ENCODE results near the gene AFF2.

The AFF2 gene

GRCh38 chrX:148574237-148574973 is 74.0 kb downstream of the AFF2 start:
- FAIRE-seq (no peak), DNase-seq (ENCODE audit: extremely low spot score, insufficient read length, low read depth) (no peak)

GRCh38 chrX:148576396-148576795 is 76.0 kb downstream of the AFF2 start:
- FAIRE-seq (no peak), DNase-seq (ENCODE audit: extremely low spot score, insufficient read length, low read depth) (no peak)

GRCh38 chrX:148577741-148578140 is 77.3 kb downstream of the AFF2 start:
- no peak for DNase-seq (ENCODE audit: extremely low spot score, insufficient read length, low read depth)
- no peak for FAIRE-seq

- FAIRE-seq (no peak), DNase-seq (ENCODE audit: extremely low spot score, insufficient read length, low read depth) (no peak)
Measured at GRCh38 chrX:148580016-148580415, 79.6 kb downstream of the AFF2 start.

- no peak for DNase-seq (ENCODE audit: extremely low spot score, insufficient read length, low read depth)
- FAIRE-seq, result no peak
Measured at GRCh38 chrX:148582353-148582752, 81.9 kb downstream of the AFF2 start.

- no peak for DNase-seq (ENCODE audit: extremely low spot score, insufficient read length, low read depth)
Measured at GRCh38 chrX:148588649-148589310, 88.4 kb downstream of the AFF2 start.

GRCh38 chrX:148592595-148592994 is 92.2 kb downstream of the AFF2 start:
- no peak for DNase-seq (ENCODE audit: extremely low spot score, insufficient read length, low read depth)
- FAIRE-seq, result no peak

More at GRCh38 chrX:148588649-148589310, 88.4 kb downstream of the AFF2 start:
- FAIRE-seq, result no peak

- no peak for DNase-seq (ENCODE audit: extremely low spot score, insufficient read length, low read depth)
- FAIRE-seq, result no peak
Measured at GRCh38 chrX:148593146-148593545, 92.7 kb downstream of the AFF2 start.

GRCh38 chrX:148593987-148594386 is 93.6 kb downstream of the AFF2 start:
- no peak for DNase-seq (ENCODE audit: extremely low spot score, insufficient read length, low read depth)

GRCh38 chrX:148599404-148599803 is 99.0 kb downstream of the AFF2 start:
- FAIRE-seq (no peak), DNase-seq (ENCODE audit: extremely low spot score, insufficient read length, low read depth) (no peak)

More at GRCh38 chrX:148593987-148594386, 93.6 kb downstream of the AFF2 start:
- no peak for FAIRE-seq

GRCh38 chrX:148600131-148600530 is 99.7 kb downstream of the AFF2 start:
- DNase-seq (ENCODE audit: extremely low spot score, insufficient read length, low read depth), result no peak
- no peak for FAIRE-seq

GRCh38 chrX:148600581-148600980 is 100.2 kb downstream of the AFF2 start:
- DNase-seq (ENCODE audit: extremely low spot score, insufficient read length, low read depth), result no peak
- no peak for FAIRE-seq

GRCh38 chrX:148601034-148601433 is 100.6 kb downstream of the AFF2 start:
- FAIRE-seq (no peak), DNase-seq (ENCODE audit: extremely low spot score, insufficient read length, low read depth) (no peak)

- FAIRE-seq (peak; percentile 80), DNase-seq (ENCODE audit: extremely low spot score, insufficient read length, low read depth) (no peak)
Measured at GRCh38 chrX:148609515-148610327, 109.3 kb downstream of the AFF2 start.

GRCh38 chrX:148610328-148610698 is 109.9 kb downstream of the AFF2 start:
- no peak for DNase-seq (ENCODE audit: extremely low spot score, insufficient read length, low read depth)
- peak; percentile 52 for FAIRE-seq

- FAIRE-seq (peak; percentile 9), DNase-seq (ENCODE audit: extremely low spot score, insufficient read length, low read depth) (no peak)
Measured at GRCh38 chrX:148611993-148612392, 111.6 kb downstream of the AFF2 start.

GRCh38 chrX:148612431-148612830 is 112.0 kb downstream of the AFF2 start:
- FAIRE-seq (no peak), DNase-seq (ENCODE audit: extremely low spot score, insufficient read length, low read depth) (no peak)

GRCh38 chrX:148613636-148614035 is 113.2 kb downstream of the AFF2 start:
- DNase-seq (ENCODE audit: extremely low spot score, insufficient read length, low read depth) (no peak), FAIRE-seq (no peak)

- no peak for FAIRE-seq
Measured at GRCh38 chrX:148615491-148615890, 115.1 kb downstream of the AFF2 start.

GRCh38 chrX:148618470-148619445 is 118.3 kb downstream of the AFF2 start:
- FAIRE-seq, result no peak
- DNase-seq (ENCODE audit: extremely low spot score, insufficient read length, low read depth), result no peak

More at GRCh38 chrX:148615491-148615890, 115.1 kb downstream of the AFF2 start:
- no peak for DNase-seq (ENCODE audit: extremely low spot score, insufficient read length, low read depth)
